ENCODE data around the gene MMP26. TPM values are rescaled to one million over a fixed set of nuclear protein-coding genes. Genes with fewer than 3 reads are reported as not detected.

Gene MMP26
- polyA plus RNA-seq, 1 donor (not counting 4 experiments of a cell fraction or from before 2014, with no cell fraction given): not detected

GRCh38 chr11:4727171-4727570, 22.6 kb downstream of the MMP26 start:
- TF ChIP-seq, protein P1, sequence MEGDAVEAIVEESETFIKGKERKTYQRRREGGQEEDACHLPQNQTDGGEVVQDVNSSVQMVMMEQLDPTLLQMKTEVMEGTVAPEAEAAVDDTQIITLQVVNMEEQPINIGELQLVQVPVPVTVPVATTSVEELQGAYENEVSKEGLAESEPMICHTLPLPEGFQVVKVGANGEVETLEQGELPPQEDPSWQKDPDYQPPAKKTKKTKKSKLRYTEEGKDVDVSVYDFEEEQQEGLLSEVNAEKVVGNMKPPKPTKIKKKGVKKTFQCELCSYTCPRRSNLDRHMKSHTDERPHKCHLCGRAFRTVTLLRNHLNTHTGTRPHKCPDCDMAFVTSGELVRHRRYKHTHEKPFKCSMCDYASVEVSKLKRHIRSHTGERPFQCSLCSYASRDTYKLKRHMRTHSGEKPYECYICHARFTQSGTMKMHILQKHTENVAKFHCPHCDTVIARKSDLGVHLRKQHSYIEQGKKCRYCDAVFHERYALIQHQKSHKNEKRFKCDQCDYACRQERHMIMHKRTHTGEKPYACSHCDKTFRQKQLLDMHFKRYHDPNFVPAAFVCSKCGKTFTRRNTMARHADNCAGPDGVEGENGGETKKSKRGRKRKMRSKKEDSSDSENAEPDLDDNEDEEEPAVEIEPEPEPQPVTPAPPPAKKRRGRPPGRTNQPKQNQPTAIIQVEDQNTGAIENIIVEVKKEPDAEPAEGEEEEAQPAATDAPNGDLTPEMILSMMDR (optimal IDR thresholded peaks at IDR 0.05 in 1 of 3, IDR thresholded peaks at IDR 0.05 in 1 of 3, conservative IDR thresholded peaks at IDR 0.05 in 1 of 3; ENCODE audit: extremely low read depth in 1 of 3, insufficient read depth in 2 of 3, low read length in 3 of 3): no peak
- TF ChIP-seq EZH2 (IDR thresholded peaks at IDR 0.05; ENCODE audit: low read length): no peak
- Histone ChIP-seq H3K27me3 (ENCODE audit: control insufficient read depth, extremely low read depth, insufficient read depth, low read length) (no peaks in the 10 kb centered on the region), H3K79me2 (ENCODE audit: control insufficient read depth, insufficient read depth, low read length) (no peaks in the 10 kb centered on the region), H3K27ac (ENCODE audit: control insufficient read depth, insufficient read depth, low read length) (no peak overlapping the region), H3K4me1 (ENCODE audit: control insufficient read depth, extremely low read depth, insufficient read depth, low read length) (no peaks in the 10 kb centered on the region), H3K9ac (ENCODE audit: control insufficient read depth, extremely low read depth, insufficient read depth, low read length) (no peak overlapping the region), H2AFZ (ENCODE audit: control insufficient read depth, low read length) (no peak overlapping the region), H3K36me3 (ENCODE audit: control insufficient read depth in 2 of 2, extremely low read depth in 1 of 2, insufficient read depth in 2 of 2, low read length in 2 of 2) (no peaks in the 10 kb centered on the region), H3K9me3 (ENCODE audit: control insufficient read depth, low read depth, low read length) (no peaks in the 10 kb centered on the region), H3K4me2 (ENCODE audit: control insufficient read depth, extremely low read depth, insufficient read depth, low read depth, low read length) (no peak overlapping the region), H3K4me3 (ENCODE audit: control insufficient read depth in 2 of 3, extremely low read depth in 1 of 3, insufficient read depth in 2 of 3, low read depth in 1 of 3, low read length in 3 of 3) (no peak overlapping the region), H3K9me1 (ENCODE audit: control insufficient read depth, extremely low read depth, insufficient read depth, low read length) (no peaks in the 10 kb centered on the region), H4K20me1 (ENCODE audit: control insufficient read depth, extremely low read depth, insufficient read depth, low read length) (no peaks in the 10 kb centered on the region)
- no peak for DNase-seq (ENCODE audit: low read depth, low spot score)
- dilution Hi-C loops (cut with MboI; ENCODE audit: extremely low pct_ligation_motif_present, low sequenced_read_pairs): no loop called here
- FAIRE-seq: no peak

- dilution Hi-C loops (cut with MboI; ENCODE audit: extremely low pct_ligation_motif_present, low sequenced_read_pairs): no loop called here
- no peaks in the 10 kb centered on the region for H3K9me1 ChIP-seq (ENCODE audit: control insufficient read depth, extremely low read depth, insufficient read depth, low read length)
- TF ChIP-seq, protein P1 (optimal IDR thresholded peaks at IDR 0.05 in 1 of 3, IDR thresholded peaks at IDR 0.05 in 1 of 3, conservative IDR thresholded peaks at IDR 0.05 in 1 of 3; ENCODE audit: extremely low read depth in 1 of 3, insufficient read depth in 2 of 3, low read length in 3 of 3): no peak
- TF ChIP-seq EZH2 (IDR thresholded peaks at IDR 0.05; ENCODE audit: low read length): no peak
Measured at GRCh38 chr11:4740735-4741134, 36.2 kb downstream of the MMP26 start.

More at GRCh38 chr11:4740735-4741134, 36.2 kb downstream of the MMP26 start:
- H3K79me2 ChIP-seq (ENCODE audit: control insufficient read depth, insufficient read depth, low read length): no peaks in the 10 kb centered on the region
- DNase-seq (ENCODE audit: low read depth, low spot score): no peak
- H3K27ac ChIP-seq (ENCODE audit: control insufficient read depth, insufficient read depth, low read length): no peak overlapping the region
- no peaks in the 10 kb centered on the region for H3K36me3 ChIP-seq (ENCODE audit: control insufficient read depth in 2 of 2, extremely low read depth in 1 of 2, insufficient read depth in 2 of 2, low read length in 2 of 2)
- no peaks in the 10 kb centered on the region for H3K27me3 ChIP-seq (ENCODE audit: control insufficient read depth, extremely low read depth, insufficient read depth, low read length)
- H3K4me2 ChIP-seq (ENCODE audit: control insufficient read depth, extremely low read depth, insufficient read depth, low read depth, low read length): no peak overlapping the region
- no peaks in the 10 kb centered on the region for H3K9me3 ChIP-seq (ENCODE audit: control insufficient read depth, low read depth, low read length)
- no peak for FAIRE-seq
- H4K20me1 ChIP-seq (ENCODE audit: control insufficient read depth, extremely low read depth, insufficient read depth, low read length): no peaks in the 10 kb centered on the region
- H3K4me1 ChIP-seq (ENCODE audit: control insufficient read depth, extremely low read depth, insufficient read depth, low read length): no peaks in the 10 kb centered on the region
- H3K9ac ChIP-seq (ENCODE audit: control insufficient read depth, extremely low read depth, insufficient read depth, low read length): no peak overlapping the region
- H3K4me3 ChIP-seq (ENCODE audit: control insufficient read depth in 2 of 3, extremely low read depth in 1 of 3, insufficient read depth in 2 of 3, low read depth in 1 of 3, low read length in 3 of 3): no peak overlapping the region
- H2AFZ ChIP-seq (ENCODE audit: control insufficient read depth, low read length): no peak overlapping the region
